Large intestine (tissue), 3 donors: ENCODE measurements around the gene INTS2. TPM values are rescaled to one million over a fixed set of nuclear protein-coding genes. Genes with fewer than 3 reads are reported as not detected.
"Not testable (repeated sequence)": the region's sequence is repeated elsewhere in the genome, so short reads cannot be mapped to it uniquely, and the experiment has no call there.

ENCODE experiments used
- DNase-seq, 2 donors: peaks; one replicate each; pipeline versions ENCODE4 v3.0.0 to v3.0.0-alpha.2; 2013
- H3K27ac ChIP-seq: one replicate; pipeline ENCODE4 v1.5.1; 2013; ENCODE audit warnings: low read length
- H3K27me3 ChIP-seq: 2 replicates; pipeline ENCODE4 v1.6.1; 2013; ENCODE audit warnings: low read length; ENCODE audit not compliant: control insufficient read depth, insufficient read depth
- H3K36me3 ChIP-seq: 2 replicates; pipeline ENCODE4 v1.6.1; 2013; ENCODE audit warnings: low read length; ENCODE audit not compliant: control insufficient read depth, insufficient read depth
- H3K4me1 ChIP-seq: one replicate; pipeline ENCODE4 v1.6.1; 2013; ENCODE audit warnings: low read length; ENCODE audit not compliant: control insufficient read depth, insufficient read depth
- H3K4me3 ChIP-seq: one replicate; pipeline ENCODE4 v1.5.1; 2013; ENCODE audit warnings: low read length
- H3K9me3 ChIP-seq: one replicate; pipeline ENCODE4 v1.6.1; 2013; ENCODE audit warnings: mild to moderate bottlenecking, low read depth, low read length, moderate library complexity; ENCODE audit not compliant: control insufficient read depth
- WGBS: methylation state at CpG from one replicate; pipeline ENCODE4 v1.1.5; 2013; ENCODE audit warnings: low lambda C conversion rate; ENCODE audit not compliant: insufficient coverage; 5-methylcytosine and 5-hydroxymethylcytosine counted together
- polyA plus RNA-seq: library from polyadenylated mRNA; unstranded; fragments of 120-200 nt; gene quantifications from one replicate; pipeline ENCODE4 v1.2.1, GENCODE V29; 2013

INTS2 gene
- polyA plus RNA-seq, 1 donor: 9.0 TPM

DNA sequence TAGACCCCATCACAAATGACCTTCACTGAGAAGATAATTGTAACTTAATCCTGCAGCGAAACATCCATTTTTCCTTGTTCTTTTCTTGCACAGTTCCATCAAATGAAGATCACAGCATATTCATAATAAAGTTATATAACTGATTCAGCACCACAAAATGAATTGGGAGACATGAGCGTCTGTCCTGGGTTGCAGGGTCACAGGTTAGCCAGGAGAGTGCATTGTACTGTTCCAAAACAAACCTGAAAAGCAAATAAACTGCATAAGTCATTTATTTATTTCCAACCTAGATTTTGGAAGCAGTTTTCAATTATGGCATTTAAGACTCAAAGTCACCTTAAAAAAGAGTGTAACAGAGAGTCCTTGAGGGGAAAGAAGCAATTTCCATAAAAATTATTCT lies 18.6 kb upstream of the INTS2 start:
- WGBS: no CpG with 5 or more reads among the region's 2 CpGs
- DNase-seq: no peak
- Histone ChIP-seq H3K36me3 (peaks cover 51% of the 10 kb centered on the region), H3K4me3 (no peak overlapping the region), H3K27ac (no peak overlapping the region), H3K4me1 (no peaks in the 10 kb centered on the region), H3K27me3 (no peaks in the 10 kb centered on the region), H3K9me3 (no peaks in the 10 kb centered on the region)

DNA sequence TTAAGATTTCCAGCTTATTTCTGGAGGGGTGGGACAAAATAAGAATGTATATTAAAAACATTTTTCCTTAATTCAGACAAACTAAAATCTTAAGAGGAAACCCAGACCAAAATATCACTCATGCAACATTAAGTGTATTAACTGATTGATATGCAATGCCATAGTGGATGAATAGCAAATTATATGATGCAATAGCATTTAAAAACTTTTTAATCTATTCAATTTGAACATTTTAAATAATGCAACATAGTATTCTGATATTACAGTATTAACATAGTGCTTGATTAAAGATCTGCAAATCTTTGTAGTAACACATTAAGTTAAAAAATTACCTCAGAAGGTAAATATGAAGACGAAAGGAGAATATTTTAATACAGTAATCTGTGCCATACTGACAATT lies 15.3 kb upstream of the INTS2 start:
- no CpG with 5 or more reads among the region's 1 CpG for WGBS
- no peak overlapping the region for H3K27ac ChIP-seq
- no peak overlapping the region for H3K4me3 ChIP-seq
- peaks cover 33% of the 10 kb centered on the region for H3K36me3 ChIP-seq
- H3K4me1 ChIP-seq: no peaks in the 10 kb centered on the region
- no peaks in the 10 kb centered on the region for H3K27me3 ChIP-seq
- DNase-seq: no peak
- no peaks in the 10 kb centered on the region for H3K9me3 ChIP-seq

DNA sequence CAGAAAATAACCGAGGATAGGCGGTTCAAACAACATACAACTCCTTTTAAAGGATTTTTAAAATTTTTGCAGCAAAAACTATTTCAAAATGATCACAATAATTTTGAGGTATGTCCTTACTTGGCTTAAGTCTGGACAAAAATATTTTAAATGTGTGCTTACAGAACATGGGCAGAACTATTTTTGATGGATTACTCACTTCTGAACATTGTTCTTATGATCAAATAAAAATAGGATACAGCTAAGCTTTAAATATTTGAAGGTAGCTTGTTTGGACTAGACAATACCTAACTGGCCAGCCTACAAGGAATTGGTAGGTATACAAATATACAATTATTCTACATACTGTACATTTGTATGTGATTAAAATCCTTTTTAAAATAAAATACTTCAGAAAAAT lies 14.3 kb upstream of the INTS2 start:
- Histone ChIP-seq H3K9me3 (no peaks in the 10 kb centered on the region), H3K4me3 (no peak overlapping the region), H3K36me3 (peaks cover 29% of the 10 kb centered on the region), H3K4me1 (no peaks in the 10 kb centered on the region), H3K27ac (no peak overlapping the region), H3K27me3 (no peaks in the 10 kb centered on the region)
- DNase-seq: no peak
- WGBS: 100% methylated on average over 2 of the region's 2 CpGs

DNA sequence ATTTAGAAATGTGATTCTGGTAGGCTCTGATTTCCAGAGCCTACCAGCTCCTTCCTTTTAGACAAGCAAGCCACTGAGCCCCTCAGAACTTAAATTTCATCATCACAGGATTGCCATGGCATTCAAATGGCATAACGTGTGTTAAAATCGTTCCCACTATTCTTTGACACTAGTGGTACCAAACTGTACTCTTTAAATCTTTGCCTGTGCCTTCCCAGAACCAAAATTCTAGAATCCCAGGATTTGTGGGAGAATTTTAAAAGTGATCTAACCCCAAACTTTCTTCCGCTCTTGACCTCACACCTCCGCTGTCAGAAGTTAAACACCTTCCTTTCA lies 287 bp upstream of the INTS2 start:
- no peaks in the 10 kb centered on the region for H3K27me3 ChIP-seq
- H3K4me1 ChIP-seq: peaks cover 6% of the 10 kb centered on the region
- peak overlapping the region; percentile 4 for H3K27ac ChIP-seq
- 100% methylated on average over 2 of the region's 4 CpGs for WGBS
- peaks cover 4% of the 10 kb centered on the region for H3K36me3 ChIP-seq
- H3K4me3 ChIP-seq: peak overlapping the region; percentile 88
- no peak for DNase-seq
- H3K9me3 ChIP-seq: no peaks in the 10 kb centered on the region

DNA sequence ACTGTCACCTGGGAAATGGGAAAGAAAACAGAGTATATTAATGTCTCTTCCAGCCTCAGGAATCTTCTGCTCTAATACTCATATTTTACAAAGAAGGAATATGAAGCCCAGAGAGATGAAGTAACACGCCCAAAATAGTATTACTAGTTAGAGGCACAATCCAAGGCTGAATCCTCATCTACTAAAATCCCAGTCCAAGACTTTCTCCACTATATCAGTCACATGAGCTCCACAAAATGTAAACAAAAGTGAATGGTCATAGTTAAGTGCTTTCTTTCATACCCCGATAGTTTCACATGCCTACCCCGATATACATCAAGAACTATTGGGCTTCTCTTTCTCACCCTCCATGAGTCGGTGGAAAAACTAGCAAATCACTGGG lies 965 bp downstream of the INTS2 start:
- Histone ChIP-seq H3K9me3 (no peaks in the 10 kb centered on the region), H3K27ac (peak overlapping the region; percentile 83), H3K36me3 (peaks cover 4% of the 10 kb centered on the region), H3K4me1 (peaks cover 6% of the 10 kb centered on the region), H3K27me3 (no peaks in the 10 kb centered on the region), H3K4me3 (peak overlapping the region; percentile 88)
- DNase-seq: no peak
- no CpG with 5 or more reads among the region's 4 CpGs for WGBS

DNA sequence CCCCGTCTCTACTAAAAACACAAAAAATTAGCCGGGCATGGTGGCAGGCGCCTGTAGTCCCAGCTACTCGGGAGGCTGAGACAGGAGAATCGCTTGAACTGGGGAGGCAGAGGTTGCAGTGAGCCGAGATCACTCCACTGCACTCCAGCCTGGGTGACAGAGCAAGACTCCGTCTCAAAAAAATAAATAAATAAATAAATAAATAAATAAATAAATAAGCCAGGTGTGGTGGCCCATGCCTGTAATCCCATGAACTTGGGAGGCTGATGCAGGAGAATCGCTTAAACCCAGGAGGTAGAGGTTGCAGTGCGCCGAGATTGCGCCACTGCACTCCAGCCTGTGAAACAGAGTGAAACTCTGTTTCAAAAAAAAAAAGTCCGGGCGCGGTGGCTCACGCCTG lies 12.6 kb downstream of the INTS2 start:
- not testable (repeated sequence) for H3K9me3 ChIP-seq, H3K4me1 ChIP-seq, H3K27ac ChIP-seq, H3K4me3 ChIP-seq, H3K27me3 ChIP-seq, DNase-seq
- H3K36me3 ChIP-seq: peaks cover 29% of the 10 kb centered on the region
- WGBS: 100% methylated on average over 3 of the region's 15 CpGs

DNA sequence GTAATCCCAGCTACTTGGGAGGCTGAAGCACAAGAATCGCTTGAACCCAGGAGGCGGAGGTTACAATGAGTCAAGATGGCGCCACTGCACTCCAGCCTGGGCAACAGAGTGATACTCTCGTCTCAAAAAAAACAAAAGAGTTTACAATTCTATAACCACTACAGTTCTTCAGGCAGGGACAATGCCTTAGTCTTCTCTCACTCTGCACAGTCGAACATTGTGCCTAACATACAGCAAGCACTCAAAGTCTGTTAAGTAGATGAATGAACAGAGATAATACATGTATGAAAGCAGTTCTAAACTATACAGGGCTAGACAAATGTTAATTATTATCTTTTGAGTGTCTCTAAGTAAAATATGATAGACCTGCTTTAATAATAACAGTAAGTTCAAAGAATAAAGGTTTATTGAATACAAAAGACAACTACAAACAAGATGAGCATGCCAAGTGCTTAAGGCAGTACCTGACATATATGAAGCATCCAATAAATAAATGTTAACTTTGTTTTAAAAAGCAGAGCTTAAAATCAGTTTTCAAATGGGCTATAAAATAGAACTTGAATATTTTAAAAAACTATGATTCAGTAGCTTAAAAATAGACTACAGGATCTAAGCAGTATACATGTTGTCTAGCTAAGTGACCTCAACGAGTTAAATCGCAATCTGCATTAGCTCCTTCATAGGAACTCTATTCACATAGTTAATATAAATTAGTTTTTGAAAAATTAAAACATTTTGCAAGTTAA lies 19.3 kb downstream of the INTS2 start:
- Histone ChIP-seq H3K36me3 (peaks cover 33% of the 10 kb centered on the region), H3K4me1 (no peaks in the 10 kb centered on the region)
- whole genome bisulfite sequencing: 100% methylated on average over 2 of the region's 7 CpGs

DNA sequence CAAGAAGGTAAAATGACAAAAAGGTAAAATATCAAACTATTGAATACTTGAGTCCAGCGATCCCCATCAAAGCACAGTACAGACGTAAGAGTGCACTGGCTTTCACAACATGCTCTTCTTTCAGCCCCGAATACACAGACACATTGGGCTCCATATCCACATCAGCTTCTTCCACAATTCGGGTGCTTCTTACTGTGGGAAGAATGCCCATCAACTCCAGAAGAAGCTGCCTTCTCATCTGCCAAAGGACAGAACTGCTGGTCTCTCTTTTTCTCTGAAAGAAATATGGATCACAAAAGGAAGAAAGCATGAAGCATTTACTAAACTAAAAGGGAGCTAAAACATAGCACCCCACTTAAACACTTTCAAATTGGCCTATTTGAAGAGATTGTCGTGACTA lies 20.4 kb downstream of the INTS2 start:
- no peaks in the 10 kb centered on the region for H3K4me1 ChIP-seq
- no peak overlapping the region for H3K27ac ChIP-seq
- no peak for DNase-seq
- H3K36me3 ChIP-seq: peaks cover 39% of the 10 kb centered on the region
- H3K9me3 ChIP-seq: no peaks in the 10 kb centered on the region
- no peaks in the 10 kb centered on the region for H3K27me3 ChIP-seq
- no CpG with 5 or more reads among the region's 5 CpGs for WGBS
- no peak overlapping the region for H3K4me3 ChIP-seq

More for the DNA sequence above, 19.3 kb downstream of the INTS2 start:
- H3K9me3 ChIP-seq: no peaks in the 10 kb centered on the region
- DNase-seq: no peak
- H3K4me3 ChIP-seq: no peak overlapping the region
- no peaks in the 10 kb centered on the region for H3K27me3 ChIP-seq
- no peak overlapping the region for H3K27ac ChIP-seq

DNA sequence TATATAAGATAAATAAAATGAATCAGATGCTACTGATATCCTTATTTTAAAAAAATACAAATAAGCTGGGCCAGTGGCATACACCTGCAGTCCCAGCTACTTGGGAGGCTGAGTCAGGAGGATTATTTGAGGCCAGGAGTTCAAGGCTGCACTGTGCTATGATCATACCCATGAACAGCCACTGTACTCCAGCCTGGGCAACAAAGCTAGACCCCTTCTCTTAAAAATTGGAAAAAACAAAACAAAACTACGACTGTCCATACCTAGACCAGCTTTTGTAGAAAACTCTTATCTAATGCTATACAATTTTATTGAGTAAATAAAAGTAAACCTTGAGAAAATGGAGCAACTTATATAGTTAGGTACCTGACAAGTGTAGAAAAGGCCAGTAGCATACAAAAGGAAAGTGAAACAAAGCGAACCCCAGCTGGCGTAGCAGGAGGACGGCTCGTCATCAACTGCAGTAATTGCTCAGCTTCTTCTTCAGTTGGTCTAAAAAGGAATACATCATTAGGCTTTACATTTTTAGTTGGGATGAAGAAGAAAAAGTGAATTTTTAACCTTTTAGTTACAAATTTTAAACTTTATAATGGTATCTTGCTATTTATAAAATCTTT lies 23.6 kb downstream of the INTS2 start:
- DNase-seq: peak in 1 of 2 donors; percentile 4
- no peaks in the 10 kb centered on the region for H3K9me3 ChIP-seq
- H3K4me3 ChIP-seq: no peak overlapping the region
- no peak overlapping the region for H3K27ac ChIP-seq
- H3K4me1 ChIP-seq: no peaks in the 10 kb centered on the region
- WGBS: 100% methylated on average over 2 of the region's 5 CpGs
- no peaks in the 10 kb centered on the region for H3K27me3 ChIP-seq
- peaks cover 30% of the 10 kb centered on the region for H3K36me3 ChIP-seq

DNA sequence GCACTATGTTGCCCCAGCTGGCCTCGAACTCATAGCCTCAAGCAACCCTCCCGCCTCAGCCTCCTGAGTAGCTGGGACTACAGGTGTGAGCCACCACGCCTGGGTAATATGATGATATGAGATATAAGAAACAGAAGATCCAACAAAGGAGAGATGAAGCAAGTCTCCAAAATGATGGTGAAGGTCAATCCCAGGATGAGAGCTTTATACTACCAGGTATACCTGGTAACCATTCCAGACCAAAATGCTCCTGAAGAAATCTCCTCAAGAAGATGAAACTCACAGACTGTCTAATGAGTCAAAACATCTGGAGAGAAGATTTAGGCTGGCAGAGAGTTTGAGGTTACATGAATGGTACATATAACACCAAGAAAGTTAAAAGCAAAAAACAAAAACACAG lies 24.5 kb downstream of the INTS2 start:
- Histone ChIP-seq H3K4me3 (no peak overlapping the region), H3K27me3 (no peaks in the 10 kb centered on the region), H3K9me3 (no peaks in the 10 kb centered on the region), H3K36me3 (peaks cover 29% of the 10 kb centered on the region), H3K4me1 (no peaks in the 10 kb centered on the region), H3K27ac (no peak overlapping the region)
- no CpG with 5 or more reads among the region's 3 CpGs for WGBS
- no peak for DNase-seq
